C4-2B (cell line): Measurements from ENCODE around the gene XG.

ENCODE experiments used
- CTCF ChIP-seq: fragments of 450-650 bp; conservative IDR thresholded peaks from 2 replicates; pipeline ENCODE4 v1.5.1; 2017; ENCODE audit warnings: mild to moderate bottlenecking
- ZFX ChIP-seq: fragments of 450-650 bp; IDR thresholded peaks from 2 replicates; pipeline ENCODE4 v1.6.1; 2017

DNA sequence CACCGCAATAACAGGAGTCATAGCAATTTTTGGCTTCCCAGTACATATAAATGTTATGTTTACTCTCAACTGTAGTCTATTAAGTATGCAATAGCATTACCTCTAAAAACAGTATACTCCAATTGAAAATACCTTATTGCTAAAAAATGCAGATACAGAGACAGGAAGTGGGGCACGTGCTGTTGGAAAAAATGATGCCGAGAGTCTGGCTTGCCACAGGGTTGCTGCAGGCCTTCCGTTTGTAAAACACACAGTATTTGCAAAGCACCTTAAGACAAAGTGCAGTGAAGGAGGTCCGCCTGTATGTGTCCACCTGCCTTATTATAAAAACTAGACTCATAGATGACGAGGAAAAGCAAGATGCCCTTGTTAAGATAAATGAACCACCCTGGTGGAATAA lies 37.3 kb upstream of the XG start:
- TF ChIP-seq CTCF (no peak), ZFX (no peak)
